H1 (cell line): ENCODE measurements around the gene SKA3.

Experiments
- CTCF ChIP-seq, 3 experiments: IDR thresholded peaks; 1 replicate in 2 of 3; 2 replicates in 1 of 3; pipeline versions ENCODE4 v1.5.1 to v1.6.1; 2011; ENCODE audit warnings: low read length in 3 of 3, mild to moderate bottlenecking in 3 of 3, inconsistent platforms in 2 of 3, low read depth in 1 of 3, moderate library complexity in 1 of 3; ENCODE audit not compliant: insufficient read depth in 1 of 3; ENCODE audit errors: control extremely low read depth in 1 of 3
- EZH2 ChIP-seq: fragments of 200-600 bp; sonication (generic); IDR thresholded peaks from 2 replicates; pipeline ENCODE4 v1.7.1; 2012; ENCODE audit warnings: low read depth, mild to moderate bottlenecking, moderate library complexity, low read length, inconsistent platforms; ENCODE audit not compliant: severe bottlenecking
- FOSL1 ChIP-seq: IDR thresholded peaks from 2 replicates; pipeline ENCODE4 v1.6.1; 2011; ENCODE audit warnings: mild to moderate bottlenecking, low read depth, low read length, moderate library complexity; ENCODE audit not compliant: insufficient read depth
- GABPA ChIP-seq: IDR thresholded peaks from 2 replicates; pipeline ENCODE4 v1.6.1; 2011; ENCODE audit warnings: mild to moderate bottlenecking, low read length, moderate library complexity, borderline replicate concordance; ENCODE audit not compliant: insufficient read depth
- JUN ChIP-seq: IDR thresholded peaks from 2 replicates; pipeline ENCODE4 v1.6.1; 2011; ENCODE audit warnings: low read depth, mild to moderate bottlenecking, improper control_type of control experiment, low read length
- KDM1A ChIP-seq: fragments of 200-600, 300-600 bp; sonication (generic); IDR thresholded peaks from 2 replicates; pipeline ENCODE4 v1.7.1; 2016; ENCODE audit warnings: mild to moderate bottlenecking, low read length, borderline replicate concordance
- RAD21 ChIP-seq, 2 experiments: IDR thresholded peaks in 1 of 2; conservative IDR thresholded peaks in 1 of 2; 2 replicates each; pipeline ENCODE4 v1.6.1; 2011; ENCODE audit warnings: low read depth in 2 of 2, low read length in 2 of 2, improper control_type of control experiment in 1 of 2, inconsistent platforms in 1 of 2, mild to moderate bottlenecking in 1 of 2, moderate library complexity in 1 of 2
- TAF1 ChIP-seq: IDR thresholded peaks from 2 replicates; pipeline ENCODE4 v1.6.1; 2011; ENCODE audit warnings: mild to moderate bottlenecking, low read depth, low read length
- TF ChIP-seq, protein P1 (sequence below): IDR thresholded peaks from 2 replicates; pipeline ENCODE4 v1.6.1; 2012; ENCODE audit warnings: inconsistent platforms

DNA sequence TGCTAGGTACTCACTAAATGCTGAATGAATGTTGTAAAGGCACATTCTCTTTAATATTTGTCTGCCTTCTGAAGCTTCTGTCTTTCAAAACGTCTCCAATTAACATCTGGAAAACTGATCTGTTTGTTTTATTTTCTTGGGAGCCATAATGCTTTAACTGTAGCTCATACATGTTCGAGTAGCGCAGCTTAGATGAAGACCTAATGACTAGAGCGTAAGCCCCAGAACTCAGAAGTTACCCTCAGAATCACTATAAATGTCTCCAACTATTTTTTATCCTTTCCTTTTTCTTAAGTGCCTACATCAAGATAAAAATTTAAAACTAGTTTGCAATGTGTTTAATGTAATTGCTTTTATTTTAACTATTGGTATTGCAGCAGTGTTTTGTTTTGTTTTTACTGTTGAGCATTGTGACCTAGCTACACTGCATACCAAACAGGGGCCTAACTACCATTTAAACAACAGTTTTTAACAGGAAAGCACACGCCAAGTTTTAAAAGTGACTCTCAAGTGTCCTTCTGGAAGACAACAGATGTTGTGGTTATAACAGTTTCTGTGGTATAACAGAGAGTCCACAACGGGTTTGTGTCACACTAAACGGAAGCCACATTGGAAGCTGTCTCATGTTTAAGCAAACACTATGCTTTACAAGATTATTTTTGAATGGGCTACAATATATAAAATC is 42.1 kb upstream of the SKA3 start:
- TF ChIP-seq EZH2 = no peak
- no peak for TF ChIP-seq TAF1
- TF ChIP-seq RAD21 (IDR thresholded peaks at IDR 0.05 in 1 of 2, conservative IDR thresholded peaks at IDR 0.05 in 1 of 2; ENCODE audit: low read depth in 2 of 2, low read length in 2 of 2) = no peak
- TF ChIP-seq, protein P1, sequence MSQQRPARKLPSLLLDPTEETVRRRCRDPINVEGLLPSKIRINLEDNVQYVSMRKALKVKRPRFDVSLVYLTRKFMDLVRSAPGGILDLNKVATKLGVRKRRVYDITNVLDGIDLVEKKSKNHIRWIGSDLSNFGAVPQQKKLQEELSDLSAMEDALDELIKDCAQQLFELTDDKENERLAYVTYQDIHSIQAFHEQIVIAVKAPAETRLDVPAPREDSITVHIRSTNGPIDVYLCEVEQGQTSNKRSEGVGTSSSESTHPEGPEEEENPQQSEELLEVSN = no peak
- no peak for TF ChIP-seq CTCF (IDR thresholded peaks at IDR 0.05; ENCODE audit: control extremely low read depth in 1 of 3, insufficient read depth in 1 of 3, low read depth in 1 of 3, low read length in 3 of 3)
- no peak for TF ChIP-seq JUN
- TF ChIP-seq KDM1A = no peak
- no peak for TF ChIP-seq GABPA
- no peak for TF ChIP-seq FOSL1
